Uterus (tissue), 2 donors: ENCODE data around the gene FARS2.

Experiments used
- CTCF ChIP-seq, 4 experiments: fragments of 200-600 bp in 2 of 4; fragments of 450-650 bp in 2 of 4; sonication (generic) in 2 of 4; IDR thresholded peaks; one replicate each; pipeline ENCODE4 v1.5.1; 2016 to 2019; ENCODE audit warnings: antibody characterized with exemption in 4 of 4, mild to moderate bottlenecking in 2 of 4, moderate library complexity in 1 of 4
- POLR2A ChIP-seq, 2 donors: fragments of 450-650 bp; IDR thresholded peaks; one replicate each; pipeline ENCODE4 v1.6.1; 2016; ENCODE audit warnings: antibody characterized with exemption in 2 of 2, mild to moderate bottlenecking in 1 of 2, moderate library complexity in 1 of 2

DNA sequence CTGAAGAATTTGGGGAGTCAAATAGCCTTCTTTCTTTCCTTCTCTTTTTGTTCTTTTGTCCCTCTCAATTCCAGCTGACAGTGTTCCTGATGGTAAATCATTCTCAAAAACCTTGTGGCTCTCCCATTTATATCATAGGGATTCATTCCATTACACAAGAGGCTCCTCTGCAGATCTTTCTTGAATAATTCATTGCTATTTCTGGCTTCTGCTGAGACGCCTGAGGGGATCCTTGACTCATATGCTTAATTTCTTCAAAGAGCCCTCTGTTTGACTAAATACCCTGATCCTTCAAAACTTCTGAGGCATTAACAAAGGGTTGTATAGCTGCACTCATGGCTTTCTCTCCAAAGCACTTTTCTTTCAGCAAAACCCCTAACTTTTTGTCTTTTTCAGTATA lies 289.3 kb downstream of the FARS2 start:
- no peak for TF ChIP-seq POLR2A (IDR thresholded peaks at IDR 0.05)
- no peak for TF ChIP-seq CTCF (IDR thresholded peaks at IDR 0.05)
